ENCODE data around the gene ZNF536. TPM values are rescaled to one million over a fixed set of nuclear protein-coding genes. Genes with fewer than 3 reads are reported as not detected.

Gene ZNF536
- total and polyA plus RNA-seq, 4 donors, result 0.50 to 1.2 (median 0.62) TPM; not detected in 1

- no peak overlapping the region for H3K4me3 ChIP-seq (ENCODE audit: low read length in 2 of 2)
- intact Hi-C loops (cut with DNase I), result no loop called here
- no peaks in the 10 kb centered on the region for H3K4me1 ChIP-seq (ENCODE audit: control insufficient read depth in 1 of 2, insufficient read depth in 2 of 2, low read length in 2 of 2)
- no peaks in the 10 kb centered on the region for H3K9me3 ChIP-seq (ENCODE audit: control insufficient read depth, low read length)
- ATAC-seq (ENCODE audit: low FRiP score) (no peak), DNase-seq (no peak)
- H3K36me3 ChIP-seq (ENCODE audit: control insufficient read depth in 1 of 2, insufficient read depth in 2 of 2, low read length in 1 of 2), result no peaks in the 10 kb centered on the region
- no peaks in the 10 kb centered on the region for H3K27me3 ChIP-seq (ENCODE audit: control insufficient read depth in 1 of 2, insufficient read depth in 2 of 2, low read length in 1 of 2)
- H3K27ac ChIP-seq (ENCODE audit: low read depth in 1 of 2, low read length in 2 of 2), result no peak overlapping the region
- 88 to 90% methylated on average over 9 of the region's 9 CpGs for WGBS, 2 donors
Measured at GRCh38 chr19:30359936-30360335, 12.2 kb upstream of the ZNF536 start.

GRCh38 chr19:30360376-30361106 lies 11.6 kb upstream of the ZNF536 start:
- Histone ChIP-seq H3K4me1 (ENCODE audit: control insufficient read depth in 1 of 2, insufficient read depth in 2 of 2, low read length in 2 of 2) (no peaks in the 10 kb centered on the region), H3K36me3 (ENCODE audit: control insufficient read depth in 1 of 2, insufficient read depth in 2 of 2, low read length in 1 of 2) (no peaks in the 10 kb centered on the region), H3K9me3 (ENCODE audit: control insufficient read depth, low read length) (no peaks in the 10 kb centered on the region), H3K4me3 (ENCODE audit: low read length in 2 of 2) (no peak overlapping the region), H3K27me3 (ENCODE audit: control insufficient read depth in 1 of 2, insufficient read depth in 2 of 2, low read length in 1 of 2) (no peaks in the 10 kb centered on the region), H3K27ac (ENCODE audit: low read depth in 1 of 2, low read length in 2 of 2) (no peak overlapping the region)
- 57 to 60% methylated on average over 18 of the region's 18 CpGs for WGBS, 2 donors
- no peak for DNase-seq
- intact Hi-C loops (cut with DNase I), result no loop called here
- ATAC-seq (ENCODE audit: low FRiP score), result no peak

- no peak overlapping the region for H3K27ac ChIP-seq (ENCODE audit: low read depth in 1 of 2, low read length in 2 of 2)
- no peaks in the 10 kb centered on the region for H3K4me1 ChIP-seq (ENCODE audit: control insufficient read depth in 1 of 2, insufficient read depth in 2 of 2, low read length in 2 of 2)
- no peak overlapping the region for H3K4me3 ChIP-seq (ENCODE audit: low read length in 2 of 2)
- no peak for ATAC-seq (ENCODE audit: low FRiP score)
- DNase-seq, result no peak
- intact Hi-C loops (cut with DNase I), result no loop called here
- H3K9me3 ChIP-seq (ENCODE audit: control insufficient read depth, low read length), result no peaks in the 10 kb centered on the region
- H3K27me3 ChIP-seq (ENCODE audit: control insufficient read depth in 1 of 2, insufficient read depth in 2 of 2, low read length in 1 of 2), result no peaks in the 10 kb centered on the region
- WGBS, 2 donors, result 44 to 56% methylated on average over 4 of the region's 4 CpGs
- no peaks in the 10 kb centered on the region for H3K36me3 ChIP-seq (ENCODE audit: control insufficient read depth in 1 of 2, insufficient read depth in 2 of 2, low read length in 1 of 2)
Measured at GRCh38 chr19:30361107-30361447, 11.1 kb upstream of the ZNF536 start.

GRCh38 chr19:30361721-30362120 lies 10.5 kb upstream of the ZNF536 start:
- Histone ChIP-seq H3K27ac (ENCODE audit: low read depth in 1 of 2, low read length in 2 of 2) (no peak overlapping the region), H3K9me3 (ENCODE audit: control insufficient read depth, low read length) (no peaks in the 10 kb centered on the region), H3K27me3 (ENCODE audit: control insufficient read depth in 1 of 2, insufficient read depth in 2 of 2, low read length in 1 of 2) (no peaks in the 10 kb centered on the region), H3K4me1 (ENCODE audit: control insufficient read depth in 1 of 2, insufficient read depth in 2 of 2, low read length in 2 of 2) (no peaks in the 10 kb centered on the region), H3K36me3 (ENCODE audit: control insufficient read depth in 1 of 2, insufficient read depth in 2 of 2, low read length in 1 of 2) (no peaks in the 10 kb centered on the region), H3K4me3 (ENCODE audit: low read length in 2 of 2) (no peak overlapping the region)
- WGBS, 2 donors, result 81 to 86% methylated on average over 13 of the region's 13 CpGs
- ATAC-seq (ENCODE audit: low FRiP score) (no peak), DNase-seq (no peak)
- intact Hi-C loops (cut with DNase I), result no loop called here

GRCh38 chr19:30362156-30362754 lies 9.9 kb upstream of the ZNF536 start:
- DNase-seq (no peak), ATAC-seq (ENCODE audit: low FRiP score) (no peak)
- Histone ChIP-seq H3K27ac (ENCODE audit: low read depth in 1 of 2, low read length in 2 of 2) (no peak overlapping the region), H3K27me3 (ENCODE audit: control insufficient read depth in 1 of 2, insufficient read depth in 2 of 2, low read length in 1 of 2) (no peaks in the 10 kb centered on the region), H3K9me3 (ENCODE audit: control insufficient read depth, low read length) (no peaks in the 10 kb centered on the region), H3K4me3 (ENCODE audit: low read length in 2 of 2) (no peak overlapping the region), H3K36me3 (ENCODE audit: control insufficient read depth in 1 of 2, insufficient read depth in 2 of 2, low read length in 1 of 2) (no peaks in the 10 kb centered on the region), H3K4me1 (ENCODE audit: control insufficient read depth in 1 of 2, insufficient read depth in 2 of 2, low read length in 2 of 2) (no peaks in the 10 kb centered on the region)
- WGBS, 2 donors, result 78 to 80% methylated on average over 6 of the region's 6 CpGs
- intact Hi-C loops (cut with DNase I), result no loop called here

GRCh38 chr19:30363073-30363472 lies 9.1 kb upstream of the ZNF536 start:
- ATAC-seq (ENCODE audit: low FRiP score), result no peak
- 88% methylated on average over 11 of the region's 11 CpGs for WGBS, 2 donors
- Histone ChIP-seq H3K36me3 (ENCODE audit: control insufficient read depth in 1 of 2, insufficient read depth in 2 of 2, low read length in 1 of 2) (no peaks in the 10 kb centered on the region), H3K4me1 (ENCODE audit: control insufficient read depth in 1 of 2, insufficient read depth in 2 of 2, low read length in 2 of 2) (no peaks in the 10 kb centered on the region), H3K4me3 (ENCODE audit: low read length in 2 of 2) (no peak overlapping the region), H3K27ac (ENCODE audit: low read depth in 1 of 2, low read length in 2 of 2) (no peak overlapping the region), H3K27me3 (ENCODE audit: control insufficient read depth in 1 of 2, insufficient read depth in 2 of 2, low read length in 1 of 2) (no peaks in the 10 kb centered on the region), H3K9me3 (ENCODE audit: control insufficient read depth, low read length) (no peaks in the 10 kb centered on the region)
- no peak for DNase-seq
- intact Hi-C loops (cut with DNase I), result no loop called here

- Histone ChIP-seq H3K27ac (ENCODE audit: low read depth in 1 of 2, low read length in 2 of 2) (no peak overlapping the region), H3K4me3 (ENCODE audit: low read length in 2 of 2) (no peak overlapping the region), H3K9me3 (ENCODE audit: control insufficient read depth, low read length) (no peaks in the 10 kb centered on the region), H3K36me3 (ENCODE audit: control insufficient read depth in 1 of 2, insufficient read depth in 2 of 2, low read length in 1 of 2) (no peaks in the 10 kb centered on the region), H3K27me3 (ENCODE audit: control insufficient read depth in 1 of 2, insufficient read depth in 2 of 2, low read length in 1 of 2) (no peaks in the 10 kb centered on the region), H3K4me1 (ENCODE audit: control insufficient read depth in 1 of 2, insufficient read depth in 2 of 2, low read length in 2 of 2) (no peaks in the 10 kb centered on the region)
- ATAC-seq (ENCODE audit: low FRiP score), result no peak
- intact Hi-C loops (cut with DNase I), result no loop called here
- WGBS, 2 donors, result 39 to 41% methylated on average over 10 of the region's 10 CpGs
- DNase-seq, result no peak
Measured at GRCh38 chr19:30364866-30365800, 7.1 kb upstream of the ZNF536 start.

GRCh38 chr19:30366282-30366681 lies 5.9 kb upstream of the ZNF536 start:
- Histone ChIP-seq H3K36me3 (ENCODE audit: control insufficient read depth in 1 of 2, insufficient read depth in 2 of 2, low read length in 1 of 2) (no peaks in the 10 kb centered on the region), H3K4me3 (ENCODE audit: low read length in 2 of 2) (no peak overlapping the region), H3K4me1 (ENCODE audit: control insufficient read depth in 1 of 2, insufficient read depth in 2 of 2, low read length in 2 of 2) (no peaks in the 10 kb centered on the region), H3K9me3 (ENCODE audit: control insufficient read depth, low read length) (no peaks in the 10 kb centered on the region), H3K27ac (ENCODE audit: low read depth in 1 of 2, low read length in 2 of 2) (no peak overlapping the region), H3K27me3 (ENCODE audit: control insufficient read depth in 1 of 2, insufficient read depth in 2 of 2, low read length in 1 of 2) (no peaks in the 10 kb centered on the region)
- ATAC-seq (ENCODE audit: low FRiP score), result no peak
- 0% methylated on average over 1 of the region's 1 CpG for WGBS, 2 donors
- no peak for DNase-seq
- intact Hi-C loops (cut with DNase I), result no loop called here

All from aorta (tissue), 5 donors.